ENCODE measurements around the gene MSANTD1.

- no peak for TF ChIP-seq CTCF (IDR thresholded peaks at IDR 0.05; ENCODE audit: poor library complexity, severe bottlenecking)
- TF ChIP-seq REST (IDR thresholded peaks at IDR 0.05; ENCODE audit: borderline replicate concordance), result no peak
- no peak for TF ChIP-seq MXI1 (conservative IDR thresholded peaks at IDR 0.05; ENCODE audit: poor library complexity, severe bottlenecking)
- no peak for TF ChIP-seq POLR2AphosphoS5 (IDR thresholded peaks at IDR 0.05)
- no peak for TF ChIP-seq EZH2 (IDR thresholded peaks at IDR 0.05; ENCODE audit: borderline replicate concordance, insufficient read depth, low read length, poor library complexity, severe bottlenecking)
- TF ChIP-seq RAD21 (conservative IDR thresholded peaks at IDR 0.05), result no peak
- no peak for TF ChIP-seq EP300 (conservative IDR thresholded peaks at IDR 0.05; ENCODE audit: poor library complexity, severe bottlenecking)
Measured at GRCh38 chr4:3233391-3234071, 15.4 kb upstream of the MSANTD1 start.

All from neural cell (in vitro differentiated cells).